CD4-positive, alpha-beta T cell treated with Interleukin-4 for 4 hours (primary cell): ENCODE results near the gene RANBP1.
"Not testable (repeated sequence)": the region's sequence is repeated elsewhere in the genome, so short reads cannot be mapped to it uniquely, and the experiment has no call there.

Experiments used
- DNase-seq: peaks from one replicate; pipeline ENCODE4 v3.0.0-alpha.2; 2020

Gene RANBP1

DNA sequence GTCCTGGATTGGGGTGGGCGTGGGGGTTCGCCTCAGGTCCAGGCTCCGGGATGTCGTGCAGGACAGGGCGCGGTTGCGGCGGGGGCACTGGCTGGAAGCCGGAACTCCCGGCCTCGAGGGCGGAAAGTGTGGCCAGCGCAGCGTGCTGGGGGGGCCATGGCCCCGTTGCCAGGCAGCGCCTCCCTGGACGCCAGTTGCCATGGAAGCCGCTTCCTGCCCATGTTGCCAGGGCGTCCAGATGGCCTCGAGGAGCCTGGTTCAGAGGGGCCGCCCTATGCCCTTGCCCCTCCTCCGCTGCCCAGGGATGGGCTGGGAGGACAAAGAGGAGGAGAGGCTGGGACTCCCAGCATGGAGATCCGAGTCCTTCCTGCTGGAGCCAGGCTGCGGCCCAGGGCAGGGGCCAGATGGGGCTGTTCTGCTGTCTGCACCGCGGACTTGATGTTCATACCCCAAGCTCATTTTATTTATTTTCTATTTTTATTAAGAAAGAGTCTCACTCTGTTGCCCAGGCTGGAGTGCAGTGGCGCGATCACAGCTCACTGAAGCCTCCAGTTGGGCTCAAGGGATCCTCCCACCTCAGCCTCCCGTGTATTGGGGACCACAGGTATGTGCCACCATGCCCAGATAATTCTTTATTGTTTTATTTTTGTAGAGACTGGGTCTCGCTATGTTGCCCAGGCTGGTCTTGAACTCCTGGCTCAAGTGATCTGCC is 39.6 kb downstream of the RANBP1 start:
- DNase-seq = no peak

DNA sequence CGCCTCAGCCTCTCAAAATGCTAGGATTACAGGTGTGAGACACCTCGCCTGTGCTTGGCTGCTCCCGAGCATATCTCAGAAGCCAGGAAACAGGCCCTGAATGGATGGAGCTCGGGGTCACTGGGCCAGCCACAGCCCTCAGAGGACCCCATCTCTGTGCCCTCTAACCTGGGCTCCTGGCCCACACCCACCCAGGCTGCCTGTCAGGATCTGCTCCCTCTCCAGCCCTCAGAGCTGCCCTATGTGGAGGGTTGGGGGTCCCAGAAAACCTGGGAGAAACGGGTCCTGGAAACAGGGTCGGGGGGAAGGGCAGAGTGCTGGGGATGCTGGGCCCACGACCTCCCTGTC is 40.1 kb downstream of the RANBP1 start:
- no peak for DNase-seq

GRCh38 chr22:20156611-20157429 is 40.9 kb downstream of the RANBP1 start:
- DNase-seq = peak; percentile 79

DNA sequence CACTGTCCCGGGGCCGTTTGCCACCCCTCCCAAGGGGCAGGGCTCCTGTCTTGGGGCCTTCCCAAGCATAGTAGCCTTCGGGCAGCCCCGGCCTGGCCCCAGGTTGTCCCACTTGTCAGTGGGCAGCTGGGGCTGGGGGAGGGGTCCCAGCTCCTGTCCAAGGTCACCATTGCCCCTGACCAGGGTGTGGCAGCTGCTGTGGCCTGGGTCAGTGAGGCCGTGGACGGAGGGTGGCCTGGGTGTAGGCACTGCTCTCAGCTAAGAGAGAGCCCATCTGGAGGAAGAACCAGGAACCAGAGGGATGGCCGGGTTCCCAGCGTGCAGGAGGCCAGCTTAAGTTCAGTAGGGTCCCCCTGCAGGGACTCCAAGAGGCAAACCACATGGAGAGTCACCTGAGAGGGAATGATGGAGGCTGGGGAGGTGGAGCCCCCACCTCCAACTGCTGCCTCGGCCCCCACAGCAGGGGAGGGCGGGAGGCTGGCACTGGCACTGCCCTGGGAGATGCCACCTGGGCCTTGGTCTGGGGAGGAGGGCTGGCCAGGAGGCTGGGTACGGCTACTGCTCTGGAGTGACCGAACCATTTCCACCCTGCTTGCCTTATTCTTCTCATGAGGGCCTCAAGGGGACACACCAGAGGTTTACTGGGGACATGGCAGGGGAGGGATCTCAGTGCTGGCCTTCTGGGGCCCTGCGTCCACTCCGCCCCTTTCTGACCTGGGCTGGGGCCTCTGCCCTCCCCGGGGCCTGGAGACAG is 41.7 kb downstream of the RANBP1 start:
- no peak for DNase-seq

- DNase-seq = no peak
Measured at GRCh38 chr22:20158391-20159036, 42.6 kb downstream of the RANBP1 start.

GRCh38 chr22:20159076-20159475 is 43.2 kb downstream of the RANBP1 start:
- no peak for DNase-seq

DNA sequence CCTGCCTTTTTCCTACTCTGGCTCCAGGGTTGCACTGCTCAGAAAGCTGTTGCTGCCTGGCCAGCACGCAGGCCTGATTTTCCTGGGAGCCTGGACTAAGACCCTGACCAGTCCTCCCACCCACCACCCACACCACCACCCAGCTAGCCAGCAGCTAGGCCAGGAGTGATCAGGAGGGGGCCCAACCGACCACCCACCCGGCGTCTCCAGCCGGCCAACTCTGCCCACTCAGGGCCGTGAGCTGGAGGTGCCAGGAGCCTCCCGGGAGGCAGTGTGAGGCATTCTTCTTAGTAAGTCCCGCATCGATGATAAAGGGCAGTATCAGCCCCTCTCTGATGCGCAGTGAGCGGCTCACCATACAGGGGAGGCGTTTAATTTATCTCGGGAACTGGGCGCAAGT is 43.6 kb downstream of the RANBP1 start:
- DNase-seq = not testable (repeated sequence)

GRCh38 chr22:20160041-20160440 is 44.1 kb downstream of the RANBP1 start:
- no peak for DNase-seq

- no peak for DNase-seq
Measured at GRCh38 chr22:20164863-20165262, 49.0 kb downstream of the RANBP1 start.

DNA sequence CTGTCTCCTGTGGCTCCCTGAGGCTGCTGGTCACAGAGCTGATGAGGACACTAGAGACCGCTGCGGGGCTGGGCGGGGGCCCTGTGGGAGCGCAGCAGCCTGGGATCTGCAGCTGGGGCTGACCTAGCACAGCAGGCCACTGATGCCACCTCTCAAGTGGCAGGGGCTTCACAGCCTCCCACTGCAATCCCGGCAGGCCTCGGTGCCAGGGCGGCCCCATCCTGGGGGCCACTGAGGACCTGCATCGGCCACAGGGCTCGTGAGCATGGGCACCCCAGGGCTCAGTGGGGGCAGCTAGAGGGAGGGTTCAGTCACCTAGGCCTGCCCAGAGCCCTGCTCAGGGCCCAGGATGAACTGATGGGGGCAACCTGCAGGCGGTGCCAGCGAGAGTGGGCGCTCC is 49.5 kb downstream of the RANBP1 start:
- DNase-seq = no peak

GRCh38 chr22:20165913-20166312 is 50.0 kb downstream of the RANBP1 start:
- DNase-seq = no peak

GRCh38 chr22:20166703-20167102 is 50.8 kb downstream of the RANBP1 start:
- DNase-seq = no peak

DNA sequence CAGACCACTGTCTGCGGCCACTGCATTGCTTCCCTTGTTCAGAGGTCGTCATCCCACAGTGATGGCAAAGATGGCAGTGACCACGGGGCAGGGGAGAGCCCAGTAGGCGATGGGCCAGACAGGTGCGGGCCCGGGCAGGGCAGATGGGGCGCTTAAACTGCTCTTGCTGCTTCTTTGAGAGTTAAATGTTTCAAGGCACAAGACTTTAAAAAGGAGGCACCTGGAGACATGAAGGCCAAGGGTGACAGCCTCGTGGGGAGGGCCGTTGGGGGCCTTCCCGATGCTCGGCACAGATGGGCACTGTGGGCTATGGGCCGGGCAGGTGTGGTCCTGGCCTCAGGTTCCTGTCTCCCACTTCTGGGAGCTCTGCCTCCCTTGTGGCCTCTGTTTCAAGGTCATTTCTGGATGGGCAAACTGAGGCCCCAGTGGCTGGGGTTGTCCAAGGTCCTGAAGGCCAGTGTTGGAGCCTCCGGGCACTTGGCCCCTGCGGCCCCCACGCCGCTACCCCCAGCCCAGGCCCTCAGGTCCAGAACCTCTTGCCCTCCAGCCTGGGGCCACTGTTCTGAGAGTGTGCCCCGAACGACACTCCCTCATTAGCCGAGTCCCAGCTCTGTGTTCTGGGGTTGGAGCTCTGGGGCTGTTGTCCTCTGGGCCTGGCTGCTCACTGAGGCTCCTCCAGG is 51.9 kb downstream of the RANBP1 start:
- DNase-seq = no peak

DNA sequence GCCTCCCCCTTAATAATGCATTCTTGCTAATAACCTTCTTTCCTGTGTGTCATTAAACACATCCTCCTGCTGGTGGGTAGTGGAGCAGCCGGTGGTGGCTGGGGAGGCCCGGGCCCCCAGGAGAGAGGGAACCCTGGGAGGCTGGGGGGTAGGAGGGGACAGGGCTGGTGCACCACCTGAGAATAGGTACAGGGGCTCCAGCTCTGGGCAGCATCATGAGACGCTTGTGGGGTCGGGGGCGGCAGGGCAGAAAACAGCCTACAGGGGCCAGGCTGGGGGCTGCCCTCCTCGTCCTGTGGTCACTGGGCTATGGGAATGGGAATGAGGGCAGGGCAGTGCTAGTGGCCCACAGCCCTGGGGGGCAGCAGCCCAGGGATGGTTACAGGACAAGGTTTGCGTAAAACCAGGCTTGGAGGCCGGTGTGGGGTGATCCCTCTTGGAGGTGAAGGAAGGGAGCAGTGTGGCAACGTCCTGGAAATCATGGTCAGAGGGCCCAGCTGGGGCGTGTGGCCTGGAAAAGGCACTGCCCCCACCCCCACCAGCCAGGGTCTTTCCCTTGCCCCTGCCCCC is 53.4 kb downstream of the RANBP1 start:
- DNase-seq = no peak

DNA sequence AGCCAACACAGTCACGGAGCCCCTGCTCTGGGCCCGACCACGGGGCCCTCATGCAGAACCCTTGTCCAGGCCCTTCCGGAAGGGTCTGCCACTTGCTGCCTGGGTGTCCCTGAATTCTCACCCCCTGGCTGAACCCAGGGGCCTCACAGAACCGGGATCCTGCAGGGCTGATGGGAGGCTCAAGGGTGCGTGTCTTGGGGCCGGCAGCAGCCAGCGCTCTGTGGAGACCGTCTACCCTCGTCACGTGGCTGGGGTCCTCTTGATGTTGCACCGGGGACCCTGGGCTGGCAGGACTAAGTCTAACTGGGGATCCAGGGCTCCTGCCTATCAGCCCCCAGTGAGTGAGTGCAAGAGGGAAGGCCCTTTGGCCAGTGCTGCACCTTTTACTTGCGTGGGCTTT is 54.3 kb downstream of the RANBP1 start:
- DNase-seq = no peak

GRCh38 chr22:20171288-20172140 is 55.6 kb downstream of the RANBP1 start:
- DNase-seq = no peak

GRCh38 chr22:20172141-20172613 is 56.3 kb downstream of the RANBP1 start:
- no peak for DNase-seq

DNA sequence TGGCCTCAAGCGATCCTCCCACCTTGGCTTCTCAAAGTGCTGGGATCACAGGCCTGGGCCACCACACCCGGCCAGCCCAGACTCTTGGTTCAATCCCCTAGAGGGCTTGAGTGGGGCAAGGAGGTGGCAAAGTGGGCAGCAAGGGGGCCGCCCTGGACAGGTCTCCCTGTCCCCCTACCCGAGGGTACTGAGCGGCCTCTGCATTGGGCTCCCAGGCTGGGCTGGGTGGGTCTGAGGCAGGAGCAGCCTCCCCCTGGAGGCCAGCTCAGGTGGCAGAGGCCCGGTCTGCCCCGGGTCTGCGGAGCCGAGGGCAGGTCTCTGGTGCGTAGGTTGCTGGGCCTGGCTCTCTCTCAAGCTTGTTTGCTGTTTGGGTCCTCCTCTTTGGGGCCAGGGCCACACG is 57.3 kb downstream of the RANBP1 start:
- DNase-seq = no peak

DNA sequence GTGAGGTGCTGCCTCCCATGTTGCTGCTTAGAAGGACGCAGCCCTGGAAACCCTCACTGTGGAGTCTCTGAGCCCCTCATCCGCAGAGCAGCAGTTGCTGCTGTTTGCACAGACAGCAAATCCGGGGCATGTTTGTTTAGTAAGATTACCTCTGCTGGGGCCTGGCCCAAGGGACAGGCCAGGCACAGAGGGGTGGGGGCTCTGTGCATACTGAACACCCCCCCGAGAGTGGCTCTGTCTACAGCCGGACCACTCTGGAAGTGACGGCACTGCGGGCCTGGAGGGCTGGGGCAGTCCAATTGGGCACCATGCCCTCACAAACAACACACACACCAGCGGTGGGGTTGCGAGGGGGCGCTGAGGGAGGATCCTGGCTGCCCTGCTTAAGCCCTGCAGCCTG is 57.9 kb downstream of the RANBP1 start:
- DNase-seq = no peak

DNA sequence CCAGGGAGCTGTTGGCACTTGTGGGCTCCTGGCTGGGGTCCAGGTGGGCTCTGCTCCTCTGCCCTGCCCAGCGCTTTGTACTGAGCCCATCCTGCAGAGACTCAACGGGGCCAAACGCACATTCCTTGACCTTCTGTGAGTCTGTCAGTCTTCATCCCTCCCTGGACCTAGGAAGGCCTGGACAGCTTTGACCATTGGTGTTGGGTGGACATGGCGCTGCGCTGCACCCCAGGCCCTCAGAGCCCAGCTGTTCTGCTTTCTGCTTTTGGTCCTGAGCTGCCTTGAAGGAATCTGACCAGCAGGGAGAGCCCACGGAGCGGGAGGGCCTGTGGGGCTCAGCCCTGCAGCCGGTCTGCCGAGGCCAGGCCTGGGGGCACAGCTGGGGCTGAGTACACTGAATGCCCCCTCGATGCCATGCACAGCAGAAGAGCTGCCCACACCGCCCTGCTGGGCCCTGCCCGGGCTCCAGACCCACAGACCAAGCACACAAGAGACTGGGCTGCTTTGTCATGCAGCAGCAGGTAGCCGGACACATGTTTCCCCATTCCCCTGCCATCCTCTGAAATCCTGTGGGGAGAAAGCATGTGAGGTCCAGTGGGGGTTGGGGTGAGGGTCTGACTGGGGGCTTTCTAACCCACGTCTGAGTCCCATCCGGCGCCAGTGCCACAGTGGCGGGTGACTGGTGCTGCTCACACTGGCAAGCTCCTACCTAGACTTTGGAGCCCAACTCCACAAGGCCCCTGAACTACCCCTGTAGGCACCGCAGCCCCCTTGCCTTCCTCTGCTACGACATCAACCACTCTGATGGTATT is 59.1 kb downstream of the RANBP1 start:
- DNase-seq = no peak

DNA sequence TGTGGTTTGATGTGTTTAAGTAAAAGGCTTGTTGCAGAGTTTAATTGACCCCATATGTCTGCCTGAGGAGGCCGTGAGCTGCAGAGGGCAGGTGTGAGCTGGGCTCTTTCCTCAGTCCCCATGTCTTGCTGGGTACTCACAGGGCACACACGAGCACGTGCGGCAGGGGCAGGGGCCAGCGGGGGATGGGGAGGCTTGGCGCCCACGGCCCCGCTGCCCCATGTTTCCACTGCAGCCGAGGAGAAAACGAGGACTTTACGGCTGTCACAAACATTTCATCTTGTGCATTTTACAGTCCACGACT is 59.6 kb downstream of the RANBP1 start:
- no peak for DNase-seq
